Measurements from ENCODE around the gene NINJ1.

DNA sequence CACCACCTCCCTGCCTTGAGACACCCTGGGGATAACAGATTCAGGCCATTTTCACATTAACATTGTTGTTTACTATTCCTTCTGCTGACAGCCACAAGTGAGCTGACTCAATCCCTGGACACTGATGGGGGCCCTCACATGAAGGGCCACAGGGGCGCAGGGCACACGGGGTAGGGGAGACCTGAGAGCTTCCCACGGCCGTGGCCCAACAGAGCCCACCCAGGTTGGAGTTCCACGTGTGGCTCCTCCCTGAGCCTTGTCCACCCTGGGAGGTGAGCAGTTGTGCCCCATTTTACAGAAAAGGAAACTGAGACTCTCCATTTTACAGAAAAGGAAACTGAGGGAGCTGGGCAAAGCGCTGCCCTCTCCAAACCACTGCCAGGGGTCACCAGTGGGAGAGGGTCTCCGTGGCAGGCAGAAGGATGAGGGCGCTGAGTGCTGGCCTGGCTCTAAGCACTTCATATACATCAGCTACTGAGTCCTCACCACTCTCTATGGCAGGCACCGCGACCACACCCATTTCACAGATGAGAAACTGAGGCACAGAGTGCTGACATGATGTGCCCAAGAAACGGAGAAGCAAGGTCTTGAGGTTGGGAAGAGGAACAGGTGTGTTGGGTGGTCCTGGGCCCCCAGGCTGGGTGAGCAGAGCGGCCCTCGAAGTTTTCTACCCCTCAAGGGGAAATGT is 2.3 kb downstream of the NINJ1 start:
- TF ChIP-seq, protein P1, sequence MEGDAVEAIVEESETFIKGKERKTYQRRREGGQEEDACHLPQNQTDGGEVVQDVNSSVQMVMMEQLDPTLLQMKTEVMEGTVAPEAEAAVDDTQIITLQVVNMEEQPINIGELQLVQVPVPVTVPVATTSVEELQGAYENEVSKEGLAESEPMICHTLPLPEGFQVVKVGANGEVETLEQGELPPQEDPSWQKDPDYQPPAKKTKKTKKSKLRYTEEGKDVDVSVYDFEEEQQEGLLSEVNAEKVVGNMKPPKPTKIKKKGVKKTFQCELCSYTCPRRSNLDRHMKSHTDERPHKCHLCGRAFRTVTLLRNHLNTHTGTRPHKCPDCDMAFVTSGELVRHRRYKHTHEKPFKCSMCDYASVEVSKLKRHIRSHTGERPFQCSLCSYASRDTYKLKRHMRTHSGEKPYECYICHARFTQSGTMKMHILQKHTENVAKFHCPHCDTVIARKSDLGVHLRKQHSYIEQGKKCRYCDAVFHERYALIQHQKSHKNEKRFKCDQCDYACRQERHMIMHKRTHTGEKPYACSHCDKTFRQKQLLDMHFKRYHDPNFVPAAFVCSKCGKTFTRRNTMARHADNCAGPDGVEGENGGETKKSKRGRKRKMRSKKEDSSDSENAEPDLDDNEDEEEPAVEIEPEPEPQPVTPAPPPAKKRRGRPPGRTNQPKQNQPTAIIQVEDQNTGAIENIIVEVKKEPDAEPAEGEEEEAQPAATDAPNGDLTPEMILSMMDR (IDR thresholded peaks at IDR 0.05) = no peak
- no peak for TF ChIP-seq EZH2 (IDR thresholded peaks at IDR 0.05; ENCODE audit: borderline replicate concordance, insufficient read depth, low read depth, low read length, poor library complexity, severe bottlenecking)
